Measurements from ENCODE around the gene EMC6.

The EMC6 gene

DNA sequence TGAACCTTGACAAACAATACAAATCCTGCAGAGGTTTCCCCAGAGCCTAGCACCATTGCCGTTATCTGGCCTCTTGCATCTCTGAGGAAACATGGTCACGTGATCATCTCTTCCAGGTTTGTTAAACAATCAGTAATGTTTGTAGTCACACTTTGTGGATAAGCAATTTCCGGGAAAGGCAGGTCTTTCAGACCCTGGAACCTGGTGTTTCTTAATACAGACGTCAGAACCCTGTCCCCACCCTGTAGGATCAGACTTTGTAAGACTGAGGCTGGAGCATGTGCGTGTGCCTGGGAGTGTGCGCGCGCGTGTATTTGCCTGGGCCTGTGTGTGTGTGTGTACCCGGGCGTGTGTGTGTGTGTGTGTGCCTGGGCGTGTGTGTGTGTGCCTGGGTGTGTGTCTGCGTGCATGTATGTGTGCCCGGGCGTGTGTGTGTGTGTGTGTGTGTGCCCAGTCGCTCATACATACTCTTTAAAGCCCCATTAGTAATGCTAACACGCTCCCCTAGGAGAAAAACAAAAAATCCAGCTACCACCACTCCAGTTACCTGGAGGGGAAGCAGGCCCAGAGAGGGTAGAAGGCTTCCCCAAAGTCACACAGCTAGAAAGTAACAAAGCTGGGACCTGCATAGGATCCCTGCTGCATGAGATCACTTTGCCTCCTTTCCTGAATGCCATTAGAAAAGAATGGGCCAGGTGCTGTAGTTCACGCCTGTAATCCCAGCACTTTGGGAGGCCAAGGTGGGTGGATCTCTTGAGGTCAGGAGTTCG is 26.7 kb upstream of the EMC6 start:
- H3K4me3 ChIP-seq (replicated peaks in 1 of 2; ENCODE audit: low read depth in 2 of 2, low read length in 2 of 2): no peak overlapping the region
- DNase-seq (ENCODE audit: low read depth in 2 of 2): no peak
- TF ChIP-seq, protein P1, sequence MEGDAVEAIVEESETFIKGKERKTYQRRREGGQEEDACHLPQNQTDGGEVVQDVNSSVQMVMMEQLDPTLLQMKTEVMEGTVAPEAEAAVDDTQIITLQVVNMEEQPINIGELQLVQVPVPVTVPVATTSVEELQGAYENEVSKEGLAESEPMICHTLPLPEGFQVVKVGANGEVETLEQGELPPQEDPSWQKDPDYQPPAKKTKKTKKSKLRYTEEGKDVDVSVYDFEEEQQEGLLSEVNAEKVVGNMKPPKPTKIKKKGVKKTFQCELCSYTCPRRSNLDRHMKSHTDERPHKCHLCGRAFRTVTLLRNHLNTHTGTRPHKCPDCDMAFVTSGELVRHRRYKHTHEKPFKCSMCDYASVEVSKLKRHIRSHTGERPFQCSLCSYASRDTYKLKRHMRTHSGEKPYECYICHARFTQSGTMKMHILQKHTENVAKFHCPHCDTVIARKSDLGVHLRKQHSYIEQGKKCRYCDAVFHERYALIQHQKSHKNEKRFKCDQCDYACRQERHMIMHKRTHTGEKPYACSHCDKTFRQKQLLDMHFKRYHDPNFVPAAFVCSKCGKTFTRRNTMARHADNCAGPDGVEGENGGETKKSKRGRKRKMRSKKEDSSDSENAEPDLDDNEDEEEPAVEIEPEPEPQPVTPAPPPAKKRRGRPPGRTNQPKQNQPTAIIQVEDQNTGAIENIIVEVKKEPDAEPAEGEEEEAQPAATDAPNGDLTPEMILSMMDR (IDR thresholded peaks at IDR 0.05; ENCODE audit: low read depth, low read length): no peak

DNA sequence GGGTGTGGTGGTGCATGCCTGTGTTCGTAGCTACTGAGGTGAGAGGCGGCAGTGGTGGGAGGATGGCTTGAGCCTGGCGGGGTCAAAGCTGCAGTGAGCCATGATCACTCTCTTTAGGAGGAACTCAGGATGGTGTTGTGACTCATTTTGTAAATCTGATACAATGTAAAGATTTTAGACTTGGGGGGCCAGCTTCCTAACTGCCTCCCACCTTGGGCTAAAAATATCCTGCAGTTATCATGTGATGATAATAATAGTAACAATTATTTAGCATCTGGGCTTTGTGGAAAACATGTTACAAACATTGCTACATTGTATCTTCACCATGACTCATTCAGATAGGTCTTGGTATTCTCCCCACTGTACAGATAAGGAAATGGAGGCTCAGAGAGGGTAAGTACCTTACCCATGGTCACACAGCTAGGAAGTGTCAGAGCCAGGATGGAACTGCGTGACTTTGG is 24.7 kb upstream of the EMC6 start:
- DNase-seq (ENCODE audit: low read depth in 2 of 2): no peak
- TF ChIP-seq, protein P1 (IDR thresholded peaks at IDR 0.05; ENCODE audit: low read depth, low read length): no peak
- no peak overlapping the region for H3K4me3 ChIP-seq (replicated peaks in 1 of 2; ENCODE audit: low read depth in 2 of 2, low read length in 2 of 2)

DNA sequence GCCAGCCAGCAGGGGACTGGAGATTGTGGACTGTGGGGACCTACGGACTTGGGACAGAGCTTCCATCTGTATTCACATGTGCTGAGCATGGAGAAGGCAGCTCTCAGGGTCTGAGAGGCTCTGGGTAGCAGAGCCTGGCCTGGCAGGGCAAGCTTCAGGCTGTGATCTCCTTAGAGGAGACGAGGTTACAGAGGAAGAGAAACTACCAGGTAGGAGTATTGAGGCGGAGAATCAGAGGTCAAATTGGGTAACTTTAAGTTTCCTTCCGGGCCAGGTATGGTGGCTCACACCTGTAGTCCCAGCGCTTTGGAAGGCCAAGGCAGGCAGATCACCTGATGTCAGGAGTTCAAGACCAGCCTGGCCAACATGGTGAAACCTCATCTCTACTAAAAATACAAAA is 23.3 kb upstream of the EMC6 start:
- no peak overlapping the region for H3K4me3 ChIP-seq (replicated peaks in 1 of 2; ENCODE audit: low read depth in 2 of 2, low read length in 2 of 2)
- DNase-seq (ENCODE audit: low read depth in 2 of 2): no peak
- TF ChIP-seq, protein P1 (IDR thresholded peaks at IDR 0.05; ENCODE audit: low read depth, low read length): no peak

DNA sequence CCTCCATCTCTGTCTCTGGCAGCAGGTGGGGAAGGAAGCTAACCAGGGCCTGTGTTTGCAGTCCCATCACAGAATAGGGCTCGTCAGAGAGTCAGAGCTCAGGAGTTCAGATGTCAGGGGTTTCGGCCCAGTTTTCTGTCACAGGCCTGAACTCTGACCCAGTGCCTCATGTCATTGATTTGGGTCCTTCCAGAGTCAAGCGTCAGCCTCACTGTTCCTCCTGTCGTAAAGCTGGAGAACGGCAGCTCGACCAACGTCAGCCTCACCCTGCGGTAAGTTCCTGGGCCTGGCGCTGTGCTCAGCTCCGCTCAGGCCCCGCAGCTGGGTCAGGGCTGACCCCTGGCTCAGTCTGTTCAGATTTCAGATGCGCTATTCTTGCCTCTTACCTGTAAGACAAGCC is 21.4 kb upstream of the EMC6 start:
- H3K4me3 ChIP-seq (replicated peaks in 1 of 2; ENCODE audit: low read depth in 2 of 2, low read length in 2 of 2): no peak overlapping the region
- no peak for DNase-seq (ENCODE audit: low read depth in 2 of 2)
- TF ChIP-seq, protein P1 (IDR thresholded peaks at IDR 0.05; ENCODE audit: low read depth, low read length): no peak

DNA sequence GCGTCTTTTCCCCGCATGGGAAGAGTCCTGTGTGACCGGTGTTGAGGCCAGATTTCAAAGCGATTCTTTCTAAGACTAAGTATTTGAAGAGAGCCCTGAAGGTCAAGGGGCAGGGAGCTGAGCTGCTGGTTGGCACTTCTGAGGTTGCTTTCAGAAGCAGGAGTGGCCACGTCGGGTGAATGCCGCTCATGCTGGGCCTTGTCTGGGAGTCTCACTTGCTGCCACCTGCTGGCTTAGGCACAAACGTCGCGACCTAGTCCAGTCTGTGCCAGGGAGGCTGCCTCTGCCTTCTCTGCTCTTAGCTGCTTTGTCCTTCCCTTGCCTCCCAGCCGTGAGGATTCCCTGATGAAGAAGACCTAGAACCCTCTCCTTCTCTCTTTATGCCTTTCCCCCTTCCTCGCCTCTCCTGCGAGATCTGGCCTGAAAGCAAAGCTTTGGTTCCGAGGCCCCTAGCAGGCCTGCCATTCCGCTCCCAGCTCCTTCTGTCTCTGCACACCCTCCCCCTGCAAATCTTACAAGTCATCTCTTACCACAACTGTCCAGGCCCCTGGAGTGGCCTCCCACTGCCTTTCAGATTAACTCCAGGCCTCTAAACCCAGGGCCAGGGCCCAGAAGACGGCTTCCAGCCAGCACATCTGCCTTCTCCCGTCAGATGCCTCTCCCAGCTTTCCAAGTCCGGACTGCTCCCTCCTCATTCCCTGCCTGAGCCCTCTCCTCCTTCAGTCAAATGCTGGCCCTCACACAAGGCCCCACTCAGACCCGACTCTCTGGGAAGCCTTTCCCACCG is 20.6 kb upstream of the EMC6 start:
- TF ChIP-seq, protein P1 (IDR thresholded peaks at IDR 0.05; ENCODE audit: low read depth, low read length): peak; percentile 53
- no peak overlapping the region for H3K4me3 ChIP-seq (replicated peaks in 1 of 2; ENCODE audit: low read depth in 2 of 2, low read length in 2 of 2)
- peak; percentile 67 to 73 for DNase-seq (ENCODE audit: low read depth in 2 of 2)

DNA sequence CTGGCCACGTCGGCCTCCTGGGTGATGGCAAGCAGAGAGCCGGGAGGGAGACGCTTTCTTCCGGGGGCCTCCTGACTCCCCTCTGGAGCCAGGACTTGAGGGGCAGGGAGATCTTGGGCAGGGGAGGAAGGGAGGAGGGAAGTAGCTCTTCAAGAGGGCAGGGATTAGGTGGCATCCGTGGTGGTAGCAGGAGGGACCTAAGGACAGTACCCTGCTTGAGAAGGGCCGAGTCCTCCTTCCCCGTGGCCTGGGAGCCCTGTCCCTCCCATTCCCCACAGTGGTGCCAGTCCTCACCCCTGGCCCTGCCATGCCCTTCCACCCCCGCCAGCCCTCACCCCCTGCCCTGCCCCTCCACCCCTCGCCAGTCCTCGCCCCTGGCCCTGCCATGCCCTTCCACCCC is 12.8 kb upstream of the EMC6 start:
- no peak overlapping the region for H3K4me3 ChIP-seq (replicated peaks in 1 of 2; ENCODE audit: low read depth in 2 of 2, low read length in 2 of 2)
- DNase-seq (ENCODE audit: low read depth in 2 of 2): no peak
- TF ChIP-seq, protein P1 (IDR thresholded peaks at IDR 0.05; ENCODE audit: low read depth, low read length): no peak
